ENCODE results near the gene ODF2. TPM values are rescaled to one million over a fixed set of nuclear protein-coding genes. Genes with fewer than 3 reads are reported as not detected.

ODF2 gene
- total and polyA plus RNA-seq, 4 donors = 13.4 to 34.4 (median 26.3) TPM

DNA sequence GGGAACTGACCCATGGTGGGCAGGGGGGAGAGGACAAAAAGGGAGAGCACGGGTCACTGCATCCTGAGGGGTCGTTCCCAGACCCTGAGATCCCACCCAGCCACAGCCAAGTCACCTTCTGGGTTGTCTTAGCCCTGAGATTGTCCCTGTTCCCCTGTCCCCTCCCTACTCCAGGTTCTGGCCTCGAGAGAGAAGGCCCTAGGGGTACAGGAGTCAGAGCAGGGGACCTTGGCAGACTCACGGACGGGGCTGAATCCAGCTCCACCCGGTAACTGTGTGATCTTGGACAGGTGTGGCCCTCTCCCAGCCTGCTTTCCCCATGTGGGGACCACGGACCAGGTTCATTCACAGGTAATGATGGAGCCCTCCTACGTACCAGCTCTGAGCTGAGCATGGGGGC is 46.4 kb upstream of the ODF2 start:
- H3K36me3 ChIP-seq (ENCODE audit: control insufficient read depth in 4 of 4, insufficient read depth in 4 of 4, low read length in 4 of 4) = no peaks in the 10 kb centered on the region
- peaks cover 0 to 4% (median 3%) of the 10 kb centered on the region in 3 donors for H3K27me3 ChIP-seq (ENCODE audit: control insufficient read depth in 3 of 3, insufficient read depth in 3 of 3, low read length in 2 of 3)
- H3K4me3 ChIP-seq = no peak overlapping the region
- WGBS, 2 donors = 65 to 66% methylated on average over 8 of the region's 8 CpGs
- TF ChIP-seq, protein P1, sequence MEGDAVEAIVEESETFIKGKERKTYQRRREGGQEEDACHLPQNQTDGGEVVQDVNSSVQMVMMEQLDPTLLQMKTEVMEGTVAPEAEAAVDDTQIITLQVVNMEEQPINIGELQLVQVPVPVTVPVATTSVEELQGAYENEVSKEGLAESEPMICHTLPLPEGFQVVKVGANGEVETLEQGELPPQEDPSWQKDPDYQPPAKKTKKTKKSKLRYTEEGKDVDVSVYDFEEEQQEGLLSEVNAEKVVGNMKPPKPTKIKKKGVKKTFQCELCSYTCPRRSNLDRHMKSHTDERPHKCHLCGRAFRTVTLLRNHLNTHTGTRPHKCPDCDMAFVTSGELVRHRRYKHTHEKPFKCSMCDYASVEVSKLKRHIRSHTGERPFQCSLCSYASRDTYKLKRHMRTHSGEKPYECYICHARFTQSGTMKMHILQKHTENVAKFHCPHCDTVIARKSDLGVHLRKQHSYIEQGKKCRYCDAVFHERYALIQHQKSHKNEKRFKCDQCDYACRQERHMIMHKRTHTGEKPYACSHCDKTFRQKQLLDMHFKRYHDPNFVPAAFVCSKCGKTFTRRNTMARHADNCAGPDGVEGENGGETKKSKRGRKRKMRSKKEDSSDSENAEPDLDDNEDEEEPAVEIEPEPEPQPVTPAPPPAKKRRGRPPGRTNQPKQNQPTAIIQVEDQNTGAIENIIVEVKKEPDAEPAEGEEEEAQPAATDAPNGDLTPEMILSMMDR (IDR thresholded peaks at IDR 0.05; ENCODE audit: control extremely low read depth, extremely low read depth) = no peak
- H3K9me3 ChIP-seq (ENCODE audit: control insufficient read depth in 4 of 4, insufficient read depth in 3 of 4, low read length in 3 of 4) = no peaks in the 10 kb centered on the region
- no peak for ATAC-seq (ENCODE audit: insufficient read depth, low FRiP score)
- no peak overlapping the region for H3K27ac ChIP-seq (ENCODE audit: low read depth in 1 of 2, low read length in 1 of 2)
- no peak overlapping the region for H3K9ac ChIP-seq (ENCODE audit: insufficient read depth in 1 of 2, low read length in 2 of 2)
- peaks cover 0 to 2% (median 0%) of the 10 kb centered on the region in 5 donors for H3K4me1 ChIP-seq (ENCODE audit: control insufficient read depth in 5 of 5, insufficient read depth in 5 of 5, low read length in 5 of 5)
- DNase-seq = no peak

- DNase-seq = no peak
- TF ChIP-seq, protein P1 (IDR thresholded peaks at IDR 0.05; ENCODE audit: control extremely low read depth, extremely low read depth) = no peak
- 37 to 44% methylated on average over 6 of the region's 6 CpGs for WGBS, 2 donors
- Histone ChIP-seq H3K36me3 (ENCODE audit: control insufficient read depth in 4 of 4, insufficient read depth in 4 of 4, low read length in 4 of 4) (no peaks in the 10 kb centered on the region), H3K27me3 (ENCODE audit: control insufficient read depth in 3 of 3, insufficient read depth in 3 of 3, low read length in 2 of 3) (peaks cover 0 to 4% (median 3%) of the 10 kb centered on the region in 3 donors), H3K4me1 (ENCODE audit: control insufficient read depth in 5 of 5, insufficient read depth in 5 of 5, low read length in 5 of 5) (peaks cover 0 to 2% (median 0%) of the 10 kb centered on the region in 5 donors), H3K9ac (ENCODE audit: insufficient read depth in 1 of 2, low read length in 2 of 2) (no peak overlapping the region), H3K4me3 (no peak overlapping the region), H3K27ac (ENCODE audit: low read depth in 1 of 2, low read length in 1 of 2) (no peak overlapping the region), H3K9me3 (ENCODE audit: control insufficient read depth in 4 of 4, insufficient read depth in 3 of 4, low read length in 3 of 4) (no peaks in the 10 kb centered on the region)
- ATAC-seq (ENCODE audit: insufficient read depth, low FRiP score) = no peak
These were observed 45.8 kb upstream of the ODF2 start for GRCh38 chr9:128409978-128410377.

DNA sequence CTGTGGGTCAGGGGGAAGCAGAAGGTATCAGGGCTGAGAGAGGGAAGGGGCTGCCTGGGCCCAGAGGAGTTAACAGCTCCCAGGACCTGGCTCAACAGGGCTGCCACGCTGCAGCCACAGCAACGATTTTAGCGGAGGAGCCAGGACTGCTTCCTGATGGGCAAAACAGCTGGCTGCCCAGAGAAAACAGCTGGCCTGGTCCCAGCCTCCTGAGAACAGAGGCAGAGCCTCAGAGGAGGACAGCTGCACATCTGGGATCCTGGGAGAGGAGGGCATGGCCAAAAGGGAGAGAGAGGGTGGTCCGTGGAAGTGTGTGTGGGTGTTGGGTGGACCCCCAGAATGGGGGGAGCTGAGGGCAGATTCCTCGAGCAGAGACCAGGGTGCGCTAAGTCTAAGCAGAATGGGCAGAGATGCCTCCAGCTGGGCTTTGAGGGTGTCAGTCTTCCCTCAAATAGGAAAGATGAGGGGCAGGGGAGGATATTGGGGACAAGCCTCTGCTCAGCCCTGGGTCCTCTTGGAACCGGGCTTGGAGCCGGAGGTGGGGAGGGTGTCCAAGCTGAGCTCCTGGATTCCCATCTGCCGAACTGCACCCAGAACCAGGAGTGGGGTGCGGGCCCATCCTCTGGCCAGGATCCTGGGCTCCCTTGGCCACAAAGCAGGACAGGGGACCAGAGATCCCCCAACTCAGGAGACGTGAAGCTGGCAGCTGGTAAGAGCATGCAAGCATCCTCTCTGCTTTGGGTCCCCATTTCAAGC is 44.3 kb upstream of the ODF2 start:
- TF ChIP-seq, protein P1 (IDR thresholded peaks at IDR 0.05; ENCODE audit: control extremely low read depth, extremely low read depth) = no peak
- Histone ChIP-seq H3K4me1 (ENCODE audit: control insufficient read depth in 5 of 5, insufficient read depth in 5 of 5, low read length in 5 of 5) (peaks cover 0 to 2% (median 0%) of the 10 kb centered on the region in 5 donors), H3K27me3 (ENCODE audit: control insufficient read depth in 3 of 3, insufficient read depth in 3 of 3, low read length in 2 of 3) (peaks cover 0 to 4% (median 3%) of the 10 kb centered on the region in 3 donors), H3K9ac (ENCODE audit: insufficient read depth in 1 of 2, low read length in 2 of 2) (no peak overlapping the region), H3K9me3 (ENCODE audit: control insufficient read depth in 4 of 4, insufficient read depth in 3 of 4, low read length in 3 of 4) (no peaks in the 10 kb centered on the region), H3K36me3 (ENCODE audit: control insufficient read depth in 4 of 4, insufficient read depth in 4 of 4, low read length in 4 of 4) (no peaks in the 10 kb centered on the region), H3K27ac (ENCODE audit: low read depth in 1 of 2, low read length in 1 of 2) (no peak overlapping the region), H3K4me3 (no peak overlapping the region)
- DNase-seq (peak; percentile 59 to 67 (median 65)), ATAC-seq (ENCODE audit: insufficient read depth, low FRiP score) (no peak)
- WGBS, 2 donors = 54 to 55% methylated on average over 11 of the region's 11 CpGs
